KMS-11 (cell line): ENCODE data around the gene STAG1.

ENCODE experiments used
- H2AFZ ChIP-seq: fragments of 200-600 bp; sonication (generic); 2 replicates; pipeline ENCODE4 v1.6.1; 2016; ENCODE audit warnings: antibody characterized with exemption, mixed run types, low read depth
- H3K27ac ChIP-seq: fragments of 200-600 bp; sonication (generic); 2 replicates; pipeline ENCODE4 v1.6.1; 2016; ENCODE audit warnings: mild to moderate bottlenecking, mixed run types
- H3K27me3 ChIP-seq: fragments of 200-600 bp; sonication (generic); 2 replicates; pipeline ENCODE4 v1.6.1; 2017; ENCODE audit warnings: mild to moderate bottlenecking, low read depth, mixed run types, moderate library complexity; ENCODE audit not compliant: insufficient read depth
- H3K36me3 ChIP-seq: fragments of 200-600 bp; sonication (generic); 2 replicates; pipeline ENCODE4 v1.6.1; 2017; ENCODE audit warnings: mild to moderate bottlenecking, mixed run types; ENCODE audit not compliant: insufficient read depth
- H3K4me1 ChIP-seq: fragments of 200-600 bp; sonication (generic); 2 replicates; pipeline ENCODE4 v1.6.1; 2016; ENCODE audit warnings: mild to moderate bottlenecking, low read depth, mixed run types; ENCODE audit not compliant: poor library complexity, severe bottlenecking
- H3K4me2 ChIP-seq: fragments of 200-600 bp; sonication (generic); 2 replicates; pipeline ENCODE4 v1.7.0; 2016; ENCODE audit warnings: mild to moderate bottlenecking, mixed run types
- H3K4me3 ChIP-seq: fragments of 200-600 bp; sonication (generic); IDR thresholded peaks from 2 replicates; pipeline ENCODE4 v1.6.1; 2017; ENCODE audit warnings: low read depth, low read length, mixed read lengths; ENCODE audit not compliant: insufficient read depth
- H3K79me2 ChIP-seq: fragments of 200-600 bp; sonication (generic); 2 replicates; pipeline ENCODE4 v1.6.1; 2016; ENCODE audit warnings: low read depth, mixed run types; ENCODE audit not compliant: insufficient read depth
- H3K9ac ChIP-seq: fragments of 200-600 bp; sonication (generic); 2 replicates; pipeline ENCODE4 v1.6.1; 2016; ENCODE audit warnings: mild to moderate bottlenecking, mixed run types
- H4K20me1 ChIP-seq: fragments of 200-600 bp; sonication (generic); 2 replicates; pipeline ENCODE4 v1.6.1; 2016; ENCODE audit warnings: mild to moderate bottlenecking, mixed run types; ENCODE audit not compliant: insufficient read depth
- TF ChIP-seq, protein P1 (sequence below): fragments of 200-600 bp; sonication (generic); conservative IDR thresholded peaks from 2 replicates; pipeline ENCODE4 v1.6.1; 2017; ENCODE audit warnings: low read depth, mild to moderate bottlenecking, antibody characterized with exemption, low read length, moderate library complexity, mixed read lengths

The STAG1 gene

DNA sequence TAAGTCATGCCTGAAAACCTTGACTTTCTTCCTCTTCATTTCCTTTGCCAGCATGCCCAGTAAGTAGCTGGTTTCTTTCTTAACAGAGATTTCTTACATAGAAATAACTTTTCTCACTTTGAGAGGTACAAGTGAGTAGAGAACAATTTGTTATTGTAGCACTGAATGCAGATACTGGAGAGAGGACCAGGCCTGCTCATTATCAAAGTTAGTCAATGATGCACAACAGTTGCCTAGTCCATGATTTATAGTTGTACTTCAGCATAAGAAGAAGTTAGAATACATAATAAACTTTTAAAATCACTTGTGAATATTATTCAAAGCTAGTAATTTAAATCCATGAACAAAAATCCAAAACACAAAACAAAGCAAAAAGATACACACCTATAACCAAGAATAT is 289.0 kb downstream of the STAG1 start:
- Histone ChIP-seq H3K4me1 (no peaks in the 10 kb centered on the region), H2AFZ (no peak overlapping the region), H3K36me3 (no peaks in the 10 kb centered on the region), H3K27me3 (no peaks in the 10 kb centered on the region), H3K79me2 (no peaks in the 10 kb centered on the region), H4K20me1 (no peaks in the 10 kb centered on the region), H3K9ac (no peak overlapping the region), H3K27ac (no peak overlapping the region), H3K4me3 (no peak overlapping the region), H3K4me2 (no peak overlapping the region)
- TF ChIP-seq, protein P1, sequence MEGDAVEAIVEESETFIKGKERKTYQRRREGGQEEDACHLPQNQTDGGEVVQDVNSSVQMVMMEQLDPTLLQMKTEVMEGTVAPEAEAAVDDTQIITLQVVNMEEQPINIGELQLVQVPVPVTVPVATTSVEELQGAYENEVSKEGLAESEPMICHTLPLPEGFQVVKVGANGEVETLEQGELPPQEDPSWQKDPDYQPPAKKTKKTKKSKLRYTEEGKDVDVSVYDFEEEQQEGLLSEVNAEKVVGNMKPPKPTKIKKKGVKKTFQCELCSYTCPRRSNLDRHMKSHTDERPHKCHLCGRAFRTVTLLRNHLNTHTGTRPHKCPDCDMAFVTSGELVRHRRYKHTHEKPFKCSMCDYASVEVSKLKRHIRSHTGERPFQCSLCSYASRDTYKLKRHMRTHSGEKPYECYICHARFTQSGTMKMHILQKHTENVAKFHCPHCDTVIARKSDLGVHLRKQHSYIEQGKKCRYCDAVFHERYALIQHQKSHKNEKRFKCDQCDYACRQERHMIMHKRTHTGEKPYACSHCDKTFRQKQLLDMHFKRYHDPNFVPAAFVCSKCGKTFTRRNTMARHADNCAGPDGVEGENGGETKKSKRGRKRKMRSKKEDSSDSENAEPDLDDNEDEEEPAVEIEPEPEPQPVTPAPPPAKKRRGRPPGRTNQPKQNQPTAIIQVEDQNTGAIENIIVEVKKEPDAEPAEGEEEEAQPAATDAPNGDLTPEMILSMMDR, result no peak

DNA sequence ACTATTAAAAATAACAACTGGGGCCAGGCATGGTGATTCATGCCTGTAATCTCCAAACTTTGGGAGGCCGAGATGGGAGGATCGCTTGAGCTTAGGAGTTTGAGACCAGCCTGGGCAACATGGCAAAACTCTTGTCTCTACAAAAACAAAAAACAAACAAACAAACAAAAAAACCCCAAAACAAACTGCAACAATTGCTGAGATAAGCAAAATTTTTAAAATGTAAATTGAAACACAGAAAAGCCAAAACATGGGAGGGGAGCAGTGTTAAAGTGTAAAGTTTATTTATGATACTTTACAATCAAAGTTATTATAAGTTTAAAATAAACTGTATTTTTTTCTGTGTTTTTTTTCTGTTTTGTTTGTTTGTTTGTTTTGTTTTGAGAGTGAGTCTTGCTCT is 294.4 kb downstream of the STAG1 start:
- no peak overlapping the region for H3K27ac ChIP-seq
- no peak overlapping the region for H3K9ac ChIP-seq
- no peak overlapping the region for H3K4me2 ChIP-seq
- H3K36me3 ChIP-seq, result no peaks in the 10 kb centered on the region; the same call in 1 of the 2 replicates
- no peak overlapping the region for H3K4me3 ChIP-seq
- no peaks in the 10 kb centered on the region for H3K79me2 ChIP-seq
- H2AFZ ChIP-seq, result no peak overlapping the region
- no peaks in the 10 kb centered on the region for H3K27me3 ChIP-seq
- H3K4me1 ChIP-seq, result no peaks in the 10 kb centered on the region
- no peaks in the 10 kb centered on the region for H4K20me1 ChIP-seq
- TF ChIP-seq, protein P1, result no peak

DNA sequence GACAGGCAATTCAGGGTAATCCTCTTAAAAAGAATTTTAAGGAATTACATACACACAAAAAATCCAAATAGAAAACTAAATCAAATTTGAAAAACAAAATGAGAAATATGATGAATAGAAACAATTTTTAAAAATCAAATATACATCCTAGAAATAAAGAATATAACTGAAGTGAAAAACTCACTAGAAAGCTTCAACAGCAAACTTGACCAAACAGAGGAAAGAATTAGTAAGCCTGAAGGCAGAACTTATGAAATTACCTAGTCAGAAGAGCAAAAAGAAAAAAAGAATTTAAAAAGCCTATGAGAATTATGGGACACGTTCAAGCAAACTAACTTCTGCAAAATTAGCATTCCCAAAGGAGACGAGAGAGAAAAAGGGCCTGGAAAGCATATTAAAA is 296.0 kb downstream of the STAG1 start:
- Histone ChIP-seq H3K9ac (no peak overlapping the region), H2AFZ (no peak overlapping the region), H3K27ac (no peak overlapping the region), H3K4me3 (no peak overlapping the region), H4K20me1 (no peaks in the 10 kb centered on the region), H3K27me3 (no peaks in the 10 kb centered on the region), H3K4me2 (no peak overlapping the region), H3K4me1 (no peaks in the 10 kb centered on the region), H3K79me2 (no peaks in the 10 kb centered on the region), H3K36me3 (no peaks in the 10 kb centered on the region; the same call in 1 of the 2 replicates)
- TF ChIP-seq, protein P1, result no peak

DNA sequence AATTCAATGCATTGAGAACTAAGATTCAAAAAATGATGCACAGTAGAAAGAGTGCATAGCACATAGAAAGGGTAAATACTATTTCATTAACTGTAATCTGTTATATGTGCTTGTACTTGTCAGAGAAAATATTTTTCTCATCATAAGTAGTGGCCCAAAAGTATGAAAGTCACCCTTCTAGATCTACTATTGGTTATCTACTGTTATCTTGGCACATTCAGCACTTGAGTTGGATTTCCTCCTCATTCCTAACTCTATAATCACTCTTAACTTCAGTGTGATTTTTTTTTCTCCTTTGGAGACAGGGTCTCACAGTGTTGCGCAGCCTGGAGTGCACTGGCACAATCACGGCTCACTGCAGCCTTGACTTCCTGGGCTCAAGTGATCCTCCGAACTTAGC is 307.6 kb downstream of the STAG1 start:
- TF ChIP-seq, protein P1, result no peak
- Histone ChIP-seq H3K36me3 (no peaks in the 10 kb centered on the region), H3K79me2 (no peaks in the 10 kb centered on the region), H3K9ac (no peak overlapping the region), H4K20me1 (peaks cover 2% of the 10 kb centered on the region; the same call in 1 of the 2 replicates), H3K27ac (no peak overlapping the region), H3K4me3 (no peak overlapping the region), H3K27me3 (no peaks in the 10 kb centered on the region), H2AFZ (no peak overlapping the region), H3K4me2 (no peak overlapping the region), H3K4me1 (no peaks in the 10 kb centered on the region)
